ENCODE data around the gene TMEM106A.
"Not testable (repeated sequence)": the region's sequence is repeated elsewhere in the genome, so short reads cannot be mapped to it uniquely, and the experiment has no call there.

The TMEM106A gene

GRCh38 chr17:43200127-43200526, 11.5 kb upstream of the TMEM106A start:
- peak overlapping the region; percentile 72 for H3K27ac Mint-ChIP-seq

GRCh38 chr17:43203013-43203412, 8.7 kb upstream of the TMEM106A start:
- H3K4me3 Mint-ChIP-seq; H3K27me3 Mint-ChIP-seq; H3K4me1 Mint-ChIP-seq (ENCODE audit: low read depth); H3K27ac Mint-ChIP-seq; H3K9me3 Mint-ChIP-seq: not testable (repeated sequence)
- H3K36me3 Mint-ChIP-seq (ENCODE audit: low read depth), result peaks cover 51% of the 10 kb centered on the region

More at GRCh38 chr17:43200127-43200526, 11.5 kb upstream of the TMEM106A start:
- Mint-ChIP-seq H3K9me3 (no peaks in the 10 kb centered on the region), H3K27me3 (no peaks in the 10 kb centered on the region), H3K4me3 (no peak overlapping the region), H3K36me3 (ENCODE audit: low read depth) (peaks cover 55% of the 10 kb centered on the region), H3K4me1 (ENCODE audit: low read depth) (peaks cover 8% of the 10 kb centered on the region)

- Mint-ChIP-seq H3K27ac (peak overlapping the region; percentile 98), H3K9me3 (no peaks in the 10 kb centered on the region), H3K4me3 (peak overlapping the region; percentile 95), H3K4me1 (ENCODE audit: low read depth) (peaks cover 35% of the 10 kb centered on the region), H3K36me3 (ENCODE audit: low read depth) (peaks cover 29% of the 10 kb centered on the region), H3K27me3 (no peaks in the 10 kb centered on the region)
Measured at GRCh38 chr17:43210576-43210975, 1.1 kb upstream of the TMEM106A start.

GRCh38 chr17:43211123-43211479, 574 bp upstream of the TMEM106A start:
- peaks cover 35% of the 10 kb centered on the region for H3K4me1 Mint-ChIP-seq (ENCODE audit: low read depth)
- peaks cover 34% of the 10 kb centered on the region for H3K36me3 Mint-ChIP-seq (ENCODE audit: low read depth)
- H3K4me3 Mint-ChIP-seq, result peak overlapping the region; percentile 95
- H3K9me3 Mint-ChIP-seq, result no peaks in the 10 kb centered on the region
- no peaks in the 10 kb centered on the region for H3K27me3 Mint-ChIP-seq
- H3K27ac Mint-ChIP-seq, result peak overlapping the region; percentile 98

GRCh38 chr17:43212641-43213490, 1.2 kb downstream of the TMEM106A start:
- Mint-ChIP-seq H3K27ac (peak overlapping the region; percentile 98), H3K27me3 (no peaks in the 10 kb centered on the region), H3K4me3 (peak overlapping the region; percentile 95), H3K4me1 (ENCODE audit: low read depth) (peaks cover 48% of the 10 kb centered on the region), H3K36me3 (ENCODE audit: low read depth) (peaks cover 42% of the 10 kb centered on the region), H3K9me3 (no peaks in the 10 kb centered on the region)

- no peaks in the 10 kb centered on the region for H3K9me3 Mint-ChIP-seq
- H3K27me3 Mint-ChIP-seq, result no peaks in the 10 kb centered on the region
- H3K27ac Mint-ChIP-seq, result peak overlapping the region; percentile 36
- H3K4me1 Mint-ChIP-seq (ENCODE audit: low read depth), result peaks cover 55% of the 10 kb centered on the region
- H3K4me3 Mint-ChIP-seq, result peak overlapping the region; percentile 43
- H3K36me3 Mint-ChIP-seq (ENCODE audit: low read depth), result peaks cover 40% of the 10 kb centered on the region
Measured at GRCh38 chr17:43213545-43213944, 1.9 kb downstream of the TMEM106A start.

GRCh38 chr17:43215341-43215740, 3.7 kb downstream of the TMEM106A start:
- Mint-ChIP-seq H3K36me3 (ENCODE audit: low read depth) (peaks cover 32% of the 10 kb centered on the region), H3K9me3 (no peaks in the 10 kb centered on the region), H3K4me3 (no peak overlapping the region), H3K27ac (peak overlapping the region; percentile 31), H3K27me3 (no peaks in the 10 kb centered on the region), H3K4me1 (ENCODE audit: low read depth) (peaks cover 52% of the 10 kb centered on the region)

- Mint-ChIP-seq H3K27me3 (no peaks in the 10 kb centered on the region), H3K4me1 (ENCODE audit: low read depth) (peaks cover 43% of the 10 kb centered on the region), H3K36me3 (ENCODE audit: low read depth) (peaks cover 29% of the 10 kb centered on the region), H3K9me3 (no peaks in the 10 kb centered on the region), H3K4me3 (no peak overlapping the region), H3K27ac (no peak overlapping the region)
Measured at GRCh38 chr17:43216369-43216761, 4.7 kb downstream of the TMEM106A start.

GRCh38 chr17:43216762-43217613, 5.3 kb downstream of the TMEM106A start:
- H3K27ac Mint-ChIP-seq, result peak overlapping the region; percentile 83
- peaks cover 42% of the 10 kb centered on the region for H3K4me1 Mint-ChIP-seq (ENCODE audit: low read depth)
- peaks cover 29% of the 10 kb centered on the region for H3K36me3 Mint-ChIP-seq (ENCODE audit: low read depth)
- no peaks in the 10 kb centered on the region for H3K27me3 Mint-ChIP-seq
- H3K4me3 Mint-ChIP-seq, result no peak overlapping the region
- H3K9me3 Mint-ChIP-seq, result no peaks in the 10 kb centered on the region

- H3K36me3 Mint-ChIP-seq (ENCODE audit: low read depth), result peaks cover 29% of the 10 kb centered on the region
- no peaks in the 10 kb centered on the region for H3K9me3 Mint-ChIP-seq
- H3K4me3 Mint-ChIP-seq, result peak overlapping the region; percentile 26
- peak overlapping the region; percentile 83 for H3K27ac Mint-ChIP-seq
- H3K27me3 Mint-ChIP-seq, result no peaks in the 10 kb centered on the region
- H3K4me1 Mint-ChIP-seq (ENCODE audit: low read depth), result peaks cover 36% of the 10 kb centered on the region
Measured at GRCh38 chr17:43217614-43218087, 6.0 kb downstream of the TMEM106A start.

GRCh38 chr17:43219001-43219400, 7.3 kb downstream of the TMEM106A start:
- Mint-ChIP-seq H3K27me3 (no peaks in the 10 kb centered on the region), H3K27ac (peak overlapping the region; percentile 58), H3K9me3 (no peaks in the 10 kb centered on the region), H3K36me3 (ENCODE audit: low read depth) (peaks cover 33% of the 10 kb centered on the region), H3K4me3 (no peak overlapping the region), H3K4me1 (ENCODE audit: low read depth) (peaks cover 22% of the 10 kb centered on the region)

GRCh38 chr17:43219746-43220380, 8.2 kb downstream of the TMEM106A start:
- Mint-ChIP-seq H3K9me3 (no peaks in the 10 kb centered on the region), H3K36me3 (ENCODE audit: low read depth) (peaks cover 38% of the 10 kb centered on the region), H3K27ac (no peak overlapping the region), H3K4me3 (no peak overlapping the region), H3K4me1 (ENCODE audit: low read depth) (peaks cover 27% of the 10 kb centered on the region), H3K27me3 (no peaks in the 10 kb centered on the region)

GRCh38 chr17:43220511-43221125, 8.9 kb downstream of the TMEM106A start:
- H3K27me3 Mint-ChIP-seq, result no peaks in the 10 kb centered on the region
- peaks cover 27% of the 10 kb centered on the region for H3K4me1 Mint-ChIP-seq (ENCODE audit: low read depth)
- no peaks in the 10 kb centered on the region for H3K9me3 Mint-ChIP-seq
- no peak overlapping the region for H3K4me3 Mint-ChIP-seq
- peaks cover 32% of the 10 kb centered on the region for H3K36me3 Mint-ChIP-seq (ENCODE audit: low read depth)
- H3K27ac Mint-ChIP-seq, result no peak overlapping the region

- no peak overlapping the region for H3K4me3 Mint-ChIP-seq
- no peaks in the 10 kb centered on the region for H3K9me3 Mint-ChIP-seq
- H3K27ac Mint-ChIP-seq, result no peak overlapping the region
- peaks cover 5% of the 10 kb centered on the region for H3K4me1 Mint-ChIP-seq (ENCODE audit: low read depth)
- no peaks in the 10 kb centered on the region for H3K27me3 Mint-ChIP-seq
- peaks cover 17% of the 10 kb centered on the region for H3K36me3 Mint-ChIP-seq (ENCODE audit: low read depth)
Measured at GRCh38 chr17:43224146-43224705, 12.6 kb downstream of the TMEM106A start.

Measured in stimulated activated naive CD8-positive, alpha-beta T cell treated with anti-CD3 and anti-CD28 coated beads, Interleukin-15, Interleukin-2, amounts not matched to agents 100 ng/mL and 50 ng/mL, for 24 hours (primary cell).